NCI-H1436 treated with DMSO at 0.1 percent for 48 hours (cell line): ENCODE results near the gene ADARB2.
"Not testable (repeated sequence)": the region's sequence is repeated elsewhere in the genome, so short reads cannot be mapped to it uniquely, and the experiment has no call there.

ENCODE experiments used
- DNase-seq: peaks from one replicate; lab custom pipeline; 2025; lab: John Stamatoyannopoulos, UW

ADARB2 gene

DNA sequence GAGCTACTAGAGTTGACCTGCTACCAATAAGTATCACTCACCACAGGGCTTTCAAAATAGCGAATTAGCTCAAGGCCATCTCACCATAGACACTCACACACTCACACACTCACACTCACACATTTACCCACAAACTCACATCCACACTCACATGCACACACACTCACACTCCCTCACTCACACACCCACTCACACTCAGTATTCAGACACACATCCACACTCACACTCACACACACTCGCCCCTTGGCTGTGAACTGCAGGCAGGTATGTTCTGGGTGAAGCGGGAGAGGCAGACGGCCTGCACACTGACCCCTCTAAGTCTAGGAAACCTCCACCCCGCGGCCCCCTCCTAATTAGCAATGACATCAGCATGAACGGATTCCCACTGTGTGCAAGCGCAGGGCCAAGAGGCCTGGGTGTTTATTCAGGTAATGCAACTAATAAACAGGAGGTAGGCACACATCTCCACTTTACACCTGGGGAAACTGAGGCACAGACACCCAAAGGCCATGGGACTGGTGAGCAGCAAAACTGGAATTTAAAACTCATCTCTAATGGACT, 94.6 kb downstream of the ADARB2 start:
- no peak for DNase-seq

DNA sequence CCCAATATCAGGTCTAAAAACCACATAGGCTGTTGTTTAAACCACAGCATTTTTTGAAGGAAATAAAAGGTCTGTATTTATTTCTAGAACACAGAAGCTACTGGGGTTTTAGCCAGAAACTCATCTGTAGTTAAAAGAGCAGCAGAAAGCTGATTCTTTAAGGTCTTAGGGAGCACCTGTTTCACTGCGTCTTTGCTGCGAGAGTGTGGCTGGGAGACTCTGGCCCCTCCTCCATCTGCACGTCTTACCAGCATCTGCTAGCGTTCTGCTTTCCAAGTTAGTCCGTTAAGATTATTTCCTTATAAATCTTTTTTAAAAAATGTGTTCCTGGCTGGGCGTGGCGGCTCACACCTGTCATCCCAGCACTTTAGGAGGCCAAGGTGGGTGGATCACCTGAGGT, 95.9 kb downstream of the ADARB2 start:
- DNase-seq = no peak

DNA sequence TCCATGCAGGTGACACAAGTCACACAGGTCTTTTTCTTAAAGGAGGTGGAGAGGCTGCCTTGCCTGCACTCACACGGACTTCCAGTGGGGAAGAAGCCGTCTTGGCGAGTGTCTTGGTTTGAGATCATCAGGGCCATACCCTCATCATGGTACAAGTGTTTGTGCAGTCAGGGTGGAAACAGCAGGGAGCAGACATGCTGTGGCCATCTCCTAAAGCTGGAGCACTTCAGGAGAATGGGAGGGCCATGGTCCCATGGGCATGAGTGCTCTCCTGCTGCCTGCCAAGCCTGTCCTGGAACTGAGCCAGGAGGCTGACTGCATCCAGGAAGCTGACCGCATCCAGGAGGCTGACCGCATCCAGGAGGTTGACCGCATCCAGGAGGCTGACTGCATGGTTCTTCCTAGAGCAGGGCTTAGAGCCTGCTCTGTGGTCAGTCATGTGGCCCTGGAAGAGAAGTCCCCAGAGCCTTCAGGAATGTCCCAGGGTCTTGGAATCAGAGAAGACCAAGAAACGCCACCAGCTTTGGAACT, 98.4 kb downstream of the ADARB2 start:
- no peak for DNase-seq

- DNase-seq = no peak
Measured at GRCh38 chr10:1635340-1635739, 102.0 kb downstream of the ADARB2 start.

GRCh38 chr10:1634239-1634638, 103.1 kb downstream of the ADARB2 start:
- no peak for DNase-seq

DNA sequence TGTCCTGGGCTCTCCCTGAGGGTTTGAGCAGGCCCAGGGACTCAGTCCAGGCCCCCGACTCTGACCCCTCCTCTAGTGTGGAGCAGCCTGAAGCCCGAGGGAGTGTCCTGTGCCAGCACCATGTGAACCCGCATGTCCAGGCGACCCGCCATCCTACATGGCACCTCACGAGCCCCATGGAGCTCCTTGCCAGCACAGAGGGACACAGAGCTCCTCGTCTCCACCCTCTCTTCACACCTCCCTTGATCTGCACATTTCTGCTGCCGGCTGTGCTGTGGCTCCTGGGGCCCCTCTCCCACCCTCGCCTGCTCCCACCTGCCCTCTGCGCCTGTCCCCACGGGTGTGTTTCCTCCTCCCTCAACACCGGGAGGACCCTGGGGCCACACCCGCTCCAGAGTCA, 103.5 kb downstream of the ADARB2 start:
- no peak for DNase-seq

- DNase-seq = no peak
Measured at GRCh38 chr10:1632596-1632995, 104.7 kb downstream of the ADARB2 start.

DNA sequence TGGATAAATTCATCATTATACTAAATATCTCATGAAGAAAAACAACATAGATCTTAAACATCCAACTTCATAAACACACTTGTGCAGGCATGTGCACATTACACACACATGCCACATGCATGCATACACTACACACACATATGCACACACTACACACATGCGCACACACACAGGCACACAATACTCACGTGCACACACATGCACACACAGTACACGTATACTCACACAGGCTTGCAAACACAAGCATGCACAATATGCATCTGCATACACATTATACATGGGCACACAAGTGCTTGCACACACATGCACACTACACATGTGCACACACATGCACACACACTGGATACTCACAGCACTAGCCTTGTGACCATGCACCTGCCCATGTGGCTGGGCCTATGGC, 105.2 kb downstream of the ADARB2 start:
- no peak for DNase-seq

GRCh38 chr10:1631282-1631681, 106.0 kb downstream of the ADARB2 start:
- DNase-seq = no peak

- no peak for DNase-seq
Measured at GRCh38 chr10:1630304-1630703, 107.0 kb downstream of the ADARB2 start.

- DNase-seq = no peak
Measured at GRCh38 chr10:1629326-1630198, 107.8 kb downstream of the ADARB2 start.

DNA sequence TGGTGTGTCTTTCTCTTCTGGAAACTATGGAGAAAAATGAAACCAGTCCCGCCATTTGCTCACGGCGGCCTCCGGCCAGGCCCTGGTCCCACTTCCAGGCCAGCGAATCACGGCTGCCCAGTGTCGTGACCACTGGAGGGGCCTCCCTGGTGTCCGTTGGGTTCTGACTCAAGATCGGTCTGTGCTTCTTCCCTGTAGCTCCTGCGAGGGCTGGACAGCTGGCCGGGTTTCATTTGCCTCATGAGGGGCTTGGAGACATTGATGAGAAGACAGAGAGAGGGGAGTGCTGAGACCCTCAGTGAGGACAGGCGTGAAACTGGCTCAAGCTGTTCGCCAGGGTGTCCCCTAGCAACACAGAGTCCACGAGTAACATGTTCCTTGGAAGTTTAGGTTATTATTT, 108.6 kb downstream of the ADARB2 start:
- DNase-seq = no peak

DNA sequence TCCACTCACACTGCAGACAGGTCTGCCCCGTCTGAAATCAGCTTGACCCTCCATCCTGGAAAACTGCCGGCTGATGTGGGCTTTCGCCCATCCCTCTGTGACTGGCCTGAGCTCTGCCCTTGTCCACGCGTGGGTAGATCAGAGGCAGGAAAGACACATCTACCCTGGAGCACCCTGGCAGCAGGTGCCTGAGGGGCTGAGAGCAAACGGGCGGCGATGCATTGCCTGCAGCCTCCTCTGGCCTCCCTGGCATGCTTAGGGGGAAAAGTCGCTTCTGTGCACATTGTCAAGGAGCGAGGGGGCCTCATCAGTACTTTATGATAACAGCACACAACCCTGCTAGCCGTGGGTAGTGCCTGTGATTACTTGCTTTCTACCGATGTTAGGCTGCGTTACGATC, 109.4 kb downstream of the ADARB2 start:
- DNase-seq = no peak

GRCh38 chr10:1626835-1627234, 110.5 kb downstream of the ADARB2 start:
- no peak for DNase-seq

DNA sequence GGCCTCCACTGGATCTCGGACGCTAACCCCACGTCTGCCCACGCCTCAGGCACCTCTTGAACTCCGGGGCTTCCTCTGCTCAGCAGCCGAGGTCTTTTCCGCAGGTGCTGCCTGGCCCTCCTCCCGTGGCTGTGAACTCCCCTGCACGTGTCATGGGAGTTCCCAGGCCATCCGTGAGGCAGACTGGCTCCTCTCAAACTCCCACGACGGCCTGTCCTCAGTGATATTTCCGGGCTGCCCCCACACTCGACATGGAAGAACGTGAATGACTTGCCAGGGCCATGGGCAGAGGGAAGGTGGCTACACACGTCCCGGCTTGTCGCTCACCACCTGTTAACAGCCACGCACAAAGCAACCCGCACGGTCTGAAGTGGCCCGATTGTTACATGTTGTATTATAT, 110.9 kb downstream of the ADARB2 start:
- DNase-seq = no peak

DNA sequence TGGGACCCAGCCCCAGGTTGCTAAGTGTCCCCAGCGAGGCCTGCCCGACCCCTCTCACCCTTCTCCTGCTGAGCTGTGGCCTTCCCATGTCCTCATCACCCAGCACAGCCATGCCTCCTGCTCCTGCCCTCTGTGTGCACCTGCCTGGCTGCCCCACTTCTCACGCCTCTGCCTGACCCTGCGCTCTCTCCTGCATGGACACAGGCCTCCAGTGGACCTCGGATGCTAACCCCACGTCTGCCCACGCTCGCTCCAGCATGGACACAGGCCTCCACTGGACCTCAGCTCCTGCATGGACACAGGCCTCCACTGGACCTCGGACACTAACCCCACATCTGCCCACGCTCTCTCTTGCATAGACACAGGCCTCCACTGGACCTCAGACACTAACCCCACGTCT, 111.6 kb downstream of the ADARB2 start:
- DNase-seq = no peak

DNA sequence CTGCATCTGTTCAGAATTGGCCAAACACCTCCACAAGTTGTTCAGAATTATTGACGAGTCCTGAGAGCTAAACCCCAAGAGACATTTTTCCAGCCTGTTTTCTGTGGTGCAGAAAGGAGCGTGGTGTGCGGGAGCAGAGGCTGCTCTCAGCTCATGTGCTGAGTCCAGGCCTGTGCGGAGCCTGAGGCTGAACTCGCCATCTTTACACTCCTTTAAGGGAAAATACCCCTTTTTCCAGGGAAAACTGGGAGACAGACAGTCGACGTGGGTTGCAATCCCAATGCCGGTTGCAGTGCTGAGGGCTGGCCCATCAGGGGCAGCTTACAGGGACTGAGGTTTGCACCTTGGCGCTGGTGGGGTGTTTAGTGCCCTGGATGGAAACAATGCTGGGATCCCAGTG, 112.2 kb downstream of the ADARB2 start:
- DNase-seq = no peak

DNA sequence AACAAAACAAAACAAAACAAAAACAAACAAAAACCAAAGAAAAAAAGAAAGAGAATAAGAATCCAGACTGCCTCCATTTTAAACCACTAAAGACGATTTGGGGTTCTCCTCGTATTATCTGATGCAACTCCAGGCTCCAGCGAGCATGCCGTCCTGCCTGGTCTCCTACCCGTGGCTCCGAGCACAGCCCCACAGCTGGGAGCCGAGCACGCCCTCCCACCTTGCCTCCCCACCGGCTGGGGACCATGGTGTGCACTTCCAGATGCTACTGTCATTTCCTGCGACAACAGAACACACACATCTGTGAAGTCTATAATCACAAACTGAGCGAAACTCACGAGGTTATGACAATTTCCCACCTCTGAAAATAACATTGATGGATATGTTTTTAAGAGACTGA, 113.1 kb downstream of the ADARB2 start:
- no peak for DNase-seq

GRCh38 chr10:1620803-1621202, 116.5 kb downstream of the ADARB2 start:
- no peak for DNase-seq

- DNase-seq = not testable (repeated sequence)
Measured at GRCh38 chr10:1617376-1618317, 119.7 kb downstream of the ADARB2 start.

- not testable (repeated sequence) for DNase-seq
Measured at GRCh38 chr10:1616701-1617100, 120.6 kb downstream of the ADARB2 start.

DNA sequence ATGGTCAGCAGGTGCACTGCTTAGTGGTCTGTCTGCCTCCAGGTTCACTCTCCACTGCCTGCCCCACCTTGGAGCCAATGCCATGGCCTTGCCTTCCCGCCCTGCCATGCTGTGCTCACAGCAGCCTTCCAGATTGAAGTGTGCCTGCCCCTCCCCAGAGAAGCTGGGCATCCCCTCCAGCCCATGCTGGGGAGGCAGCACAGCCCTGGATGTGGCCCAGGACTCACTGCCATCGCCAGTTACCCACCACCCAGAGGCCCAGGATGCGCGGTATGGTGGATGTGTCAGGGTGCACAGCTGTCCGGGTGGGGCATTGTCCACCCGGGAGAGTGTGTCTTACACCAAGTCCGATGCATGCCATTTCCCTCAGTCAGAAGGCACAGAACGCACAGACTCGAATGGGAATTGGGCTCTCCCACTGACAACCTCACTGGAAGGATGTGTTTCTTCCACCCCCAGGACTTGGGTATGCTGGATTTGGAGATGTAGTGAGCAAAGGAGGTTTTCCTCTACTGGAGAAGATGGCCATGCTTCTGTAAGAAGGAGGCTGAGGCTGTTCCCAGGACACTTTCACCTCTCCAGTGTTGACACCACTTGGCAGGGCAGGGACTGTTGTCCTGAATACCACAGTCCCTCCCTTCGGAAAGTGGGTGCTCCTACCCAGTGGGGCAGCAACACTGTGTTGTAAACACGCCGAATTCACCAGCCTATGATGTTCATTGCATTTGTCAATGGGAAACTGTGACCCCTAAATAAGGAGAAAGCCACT, 122.0 kb downstream of the ADARB2 start:
- no peak for DNase-seq
